ENCODE measurements around the gene ZNF544. TPM values are rescaled to one million over a fixed set of nuclear protein-coding genes. Genes with fewer than 3 reads are reported as not detected.
A peak's percentile ranks its signal among the peaks of the same experiment; 100 is the strongest.
"Not testable (repeated sequence)": the region's sequence is repeated elsewhere in the genome, so short reads cannot be mapped to it uniquely, and the experiment has no call there.

ZNF544 gene
- total RNA-seq, 2 donors from 2014 or later: 38.6 to 46.6 TPM

DNA sequence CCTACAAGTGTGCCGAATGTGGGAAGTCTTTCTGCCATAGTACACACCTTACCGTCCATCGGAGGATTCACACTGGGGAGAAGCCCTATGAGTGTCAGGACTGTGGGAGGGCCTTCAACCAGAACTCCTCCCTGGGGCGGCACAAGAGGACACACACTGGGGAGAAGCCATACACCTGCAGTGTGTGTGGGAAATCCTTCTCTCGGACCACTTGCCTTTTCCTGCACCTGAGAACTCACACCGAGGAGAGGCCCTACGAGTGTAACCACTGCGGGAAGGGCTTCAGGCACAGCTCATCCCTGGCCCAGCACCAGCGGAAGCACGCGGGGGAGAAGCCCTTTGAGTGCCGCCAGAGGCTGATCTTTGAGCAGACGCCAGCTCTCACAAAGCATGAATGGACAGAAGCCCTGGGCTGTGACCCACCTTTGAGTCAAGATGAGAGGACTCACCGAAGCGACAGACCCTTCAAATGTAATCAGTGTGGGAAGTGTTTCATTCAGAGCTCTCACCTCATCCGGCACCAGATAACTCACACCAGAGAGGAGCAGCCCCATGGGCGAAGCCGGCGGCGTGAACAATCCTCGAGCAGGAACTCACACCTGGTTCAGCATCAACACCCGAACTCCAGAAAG is 66.1 kb downstream of the ZNF544 start:
- no peaks in the 10 kb centered on the region for H3K27me3 Mint-ChIP-seq (ENCODE audit: low read depth)
- H3K4me1 Mint-ChIP-seq (ENCODE audit: low read depth): no peaks in the 10 kb centered on the region
- ATAC-seq (replicated peaks in 1 of 2) (no peak), DNase-seq (no peak)
- peaks cover 19 to 22% of the 10 kb centered on the region in 2 donors for H3K9me3 Mint-ChIP-seq
- H3K27ac Mint-ChIP-seq: no peak overlapping the region
- H3K4me3 Mint-ChIP-seq: no peak overlapping the region
- peaks cover 41 to 78% of the 10 kb centered on the region in 2 donors for H3K36me3 Mint-ChIP-seq (ENCODE audit: insufficient read depth in 2 of 2)

DNA sequence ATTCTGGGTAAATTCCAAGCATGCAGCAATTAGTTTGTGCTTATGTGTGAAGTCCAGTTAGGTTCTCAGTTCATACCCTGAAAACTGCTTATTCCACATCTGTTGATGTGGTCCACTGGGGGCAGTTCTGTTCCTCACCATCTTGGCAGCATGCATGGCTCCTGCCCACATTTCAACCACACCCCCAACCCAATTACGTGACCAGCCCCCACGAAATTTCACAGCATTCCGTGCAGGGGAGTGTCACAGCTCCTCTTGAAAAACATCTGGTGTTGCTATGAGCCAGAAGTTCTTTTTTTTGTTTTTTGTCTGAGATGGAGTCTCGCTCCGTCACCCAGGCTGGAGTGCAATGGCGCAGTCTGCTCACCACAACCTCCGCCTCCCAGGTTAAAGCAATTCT is 67.4 kb downstream of the ZNF544 start:
- no peak for DNase-seq

DNA sequence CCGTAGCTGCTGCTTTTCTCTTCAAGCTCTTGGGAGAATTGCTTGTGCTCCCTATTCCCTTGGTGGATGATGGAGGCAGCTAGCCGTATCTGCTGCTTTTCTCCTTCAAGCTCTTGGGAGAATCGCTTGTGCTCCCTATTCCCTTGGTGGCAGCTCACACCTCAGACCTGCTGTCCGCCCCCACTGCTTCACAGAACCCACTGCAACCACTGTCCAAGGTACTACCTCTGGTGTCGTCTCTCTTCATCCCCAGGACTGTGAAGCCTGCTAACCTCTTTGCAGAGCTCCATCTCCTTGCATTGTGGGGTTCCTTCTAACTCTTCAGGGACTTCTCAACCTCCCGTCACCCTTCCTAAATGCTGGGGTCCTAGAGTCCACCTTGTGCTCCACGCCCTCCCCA is 71.9 kb downstream of the ZNF544 start:
- Mint-ChIP-seq H3K9me3 (peaks cover 0 to 3% of the 10 kb centered on the region in 2 donors), H3K27me3 (ENCODE audit: low read depth) (no peaks in the 10 kb centered on the region), H3K4me3 (no peak overlapping the region), H3K4me1 (ENCODE audit: low read depth) (peaks cover 15% of the 10 kb centered on the region), H3K27ac (no peak overlapping the region), H3K36me3 (ENCODE audit: insufficient read depth in 2 of 2) (peaks cover 15 to 48% of the 10 kb centered on the region in 2 donors)
- DNase-seq (no peak), ATAC-seq (replicated peaks in 1 of 2) (no peak)

More for the DNA sequence above, 67.4 kb downstream of the ZNF544 start:
- Mint-ChIP-seq H3K4me1 (ENCODE audit: low read depth) (no peaks in the 10 kb centered on the region), H3K27ac (no peak overlapping the region), H3K27me3 (ENCODE audit: low read depth) (no peaks in the 10 kb centered on the region), H3K4me3 (no peak overlapping the region), H3K36me3 (ENCODE audit: insufficient read depth in 2 of 2) (peaks cover 42 to 75% of the 10 kb centered on the region in 2 donors), H3K9me3 (peaks cover 22% of the 10 kb centered on the region in 2 donors)
- ATAC-seq (replicated peaks in 1 of 2): no peak

DNA sequence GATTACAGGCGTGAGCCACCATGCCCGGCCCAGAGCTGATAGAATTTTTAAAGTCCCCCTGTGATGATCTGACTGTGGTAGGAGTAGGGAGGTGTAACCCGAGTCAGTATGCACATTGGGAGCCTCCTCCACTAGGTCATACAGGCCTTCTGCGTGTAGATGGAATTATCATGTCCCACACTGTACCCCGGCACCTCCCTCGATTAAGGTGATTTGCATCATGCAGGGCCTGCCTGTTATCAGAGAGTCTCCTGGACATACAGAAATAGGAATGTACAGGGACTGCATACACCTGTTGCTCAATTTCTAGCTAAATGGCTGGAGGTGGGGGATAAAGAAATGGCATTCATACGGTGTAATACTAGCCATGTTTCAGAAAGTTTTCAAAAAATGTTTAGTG is 75.5 kb downstream of the ZNF544 start:
- peaks cover 19 to 40% of the 10 kb centered on the region in 2 donors for H3K36me3 Mint-ChIP-seq (ENCODE audit: insufficient read depth in 2 of 2)
- H3K9me3 Mint-ChIP-seq: peaks cover 0 to 3% of the 10 kb centered on the region in 2 donors
- no peaks in the 10 kb centered on the region for H3K27me3 Mint-ChIP-seq (ENCODE audit: low read depth)
- H3K4me1 Mint-ChIP-seq (ENCODE audit: low read depth): peaks cover 49% of the 10 kb centered on the region
- no peak for ATAC-seq (replicated peaks in 1 of 2)
- peak overlapping the region; percentile 85 for H3K27ac Mint-ChIP-seq
- peak overlapping the region; percentile 91 to 98 for H3K4me3 Mint-ChIP-seq
- no peak for DNase-seq

DNA sequence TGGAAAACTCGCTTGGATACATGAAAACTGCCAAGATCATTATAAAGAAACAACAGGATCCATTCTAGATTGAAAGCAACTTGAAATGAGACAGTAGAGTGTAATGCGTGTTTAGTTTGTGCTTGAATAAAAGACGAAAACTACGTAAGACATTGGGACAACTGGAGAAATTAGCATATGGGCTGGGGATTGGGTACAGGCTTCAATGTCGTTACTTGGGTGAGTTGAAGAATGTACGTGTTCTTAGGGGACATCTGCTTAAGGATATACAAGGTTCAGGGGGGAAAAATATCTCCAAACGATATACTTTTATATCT is 76.0 kb downstream of the ZNF544 start:
- peak; percentile 1 to 4 for ATAC-seq (replicated peaks in 1 of 2)
- peak overlapping the region; percentile 85 for H3K27ac Mint-ChIP-seq

DNA sequence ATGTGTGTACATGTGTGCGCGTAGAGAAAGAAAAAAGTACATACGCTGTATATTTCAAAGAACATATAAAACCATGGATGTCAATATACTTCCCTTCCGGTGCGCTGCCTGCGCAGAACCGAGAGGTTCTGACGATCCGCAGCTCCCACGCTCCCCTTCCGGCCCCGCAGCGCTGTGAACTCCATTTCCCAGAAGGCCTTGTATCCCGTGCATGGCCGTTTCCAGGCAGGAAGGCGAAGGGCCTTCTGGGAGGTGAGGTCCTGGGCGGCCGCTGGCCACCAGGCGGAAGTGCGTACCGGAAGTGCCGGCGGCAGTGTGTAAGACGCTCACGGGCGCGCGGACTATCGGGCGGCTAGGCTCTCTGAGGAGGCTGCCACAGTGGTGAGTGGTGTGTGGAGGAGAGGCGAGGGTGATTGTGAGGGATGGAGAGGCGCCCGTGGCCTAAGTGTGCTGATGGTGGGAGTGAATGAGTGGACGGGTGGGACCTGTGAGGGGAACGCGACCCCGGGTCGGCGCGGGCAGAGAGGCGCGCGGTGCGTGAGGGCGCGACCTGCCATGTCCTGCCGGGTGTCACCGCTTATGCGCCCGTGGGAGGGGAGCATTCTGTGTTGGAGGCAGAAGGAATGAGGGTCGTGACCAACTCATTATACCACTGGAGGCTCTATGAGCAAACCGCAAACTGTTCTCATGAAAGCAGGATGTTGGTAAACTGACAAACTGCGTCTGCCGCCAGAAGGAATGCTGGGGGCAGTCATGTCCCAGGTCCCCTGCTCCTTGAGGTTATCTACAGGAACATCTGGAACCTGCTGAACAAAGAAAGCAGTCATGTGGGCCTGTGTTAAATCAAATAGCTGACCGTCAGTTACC is 76.6 kb downstream of the ZNF544 start, which contains the start of gene ERVK3-1:
ERVK3-1 (plus strand) TSS at position 313 of the 867 bp plus-strand sequence. CDS start 6,792 bp downstream, outside the sequence.
- Mint-ChIP-seq H3K27ac (peak within 1 kb of the TSS; percentile 85), H3K4me1 (ENCODE audit: low read depth) (peaks cover 59% of the 10 kb centered on the region), H3K36me3 (ENCODE audit: insufficient read depth in 2 of 2) (peaks cover 18 to 44% of the 10 kb centered on the region in 2 donors), H3K27me3 (ENCODE audit: low read depth) (no peaks in the 10 kb centered on the region), H3K9me3 (peaks cover 0 to 3% of the 10 kb centered on the region in 2 donors), H3K4me3 (peak within 1 kb of the TSS; percentile 91 to 98)
- peak; percentile 95 to 97 for DNase-seq
- peak; percentile 97 to 98 for ATAC-seq (replicated peaks in 1 of 2)

More for the DNA sequence above, 76.0 kb downstream of the ZNF544 start:
- Mint-ChIP-seq H3K4me1 (ENCODE audit: low read depth) (peaks cover 53% of the 10 kb centered on the region), H3K27me3 (ENCODE audit: low read depth) (no peaks in the 10 kb centered on the region), H3K9me3 (peaks cover 0 to 3% of the 10 kb centered on the region in 2 donors), H3K4me3 (peak overlapping the region; percentile 91 to 98), H3K36me3 (ENCODE audit: insufficient read depth in 2 of 2) (peaks cover 21 to 42% of the 10 kb centered on the region in 2 donors)
- DNase-seq: no peak

DNA sequence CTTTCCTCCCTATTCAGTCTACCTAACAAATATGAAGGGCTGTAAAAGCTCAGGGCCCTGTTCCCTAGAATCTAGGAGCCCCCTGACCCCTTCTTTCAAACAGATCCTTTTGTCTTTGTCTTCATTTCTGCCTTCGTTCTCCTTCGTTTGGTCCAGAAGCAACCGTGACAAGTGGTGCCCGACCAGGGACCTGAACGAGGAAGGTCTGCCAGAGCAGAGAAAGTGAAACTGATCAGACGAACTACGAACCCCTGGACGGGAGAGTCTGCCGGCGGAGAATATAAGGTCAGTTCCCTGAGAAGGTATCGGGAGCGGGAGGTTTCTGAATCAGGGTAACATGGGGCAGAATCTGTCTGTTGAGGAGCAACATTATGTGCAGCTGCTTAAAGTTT is 77.2 kb downstream of the ZNF544 start:
- peak overlapping the region; percentile 85 for H3K27ac Mint-ChIP-seq
- H3K4me1 Mint-ChIP-seq (ENCODE audit: low read depth): peaks cover 61% of the 10 kb centered on the region
- ATAC-seq (replicated peaks in 1 of 2) (no peak), DNase-seq (no peak)
- H3K4me3 Mint-ChIP-seq: peak overlapping the region; percentile 91 to 98
- H3K9me3 Mint-ChIP-seq: no peaks in the 10 kb centered on the region
- H3K27me3 Mint-ChIP-seq (ENCODE audit: low read depth): no peaks in the 10 kb centered on the region
- peaks cover 15 to 41% of the 10 kb centered on the region in 2 donors for H3K36me3 Mint-ChIP-seq (ENCODE audit: insufficient read depth in 2 of 2)

DNA sequence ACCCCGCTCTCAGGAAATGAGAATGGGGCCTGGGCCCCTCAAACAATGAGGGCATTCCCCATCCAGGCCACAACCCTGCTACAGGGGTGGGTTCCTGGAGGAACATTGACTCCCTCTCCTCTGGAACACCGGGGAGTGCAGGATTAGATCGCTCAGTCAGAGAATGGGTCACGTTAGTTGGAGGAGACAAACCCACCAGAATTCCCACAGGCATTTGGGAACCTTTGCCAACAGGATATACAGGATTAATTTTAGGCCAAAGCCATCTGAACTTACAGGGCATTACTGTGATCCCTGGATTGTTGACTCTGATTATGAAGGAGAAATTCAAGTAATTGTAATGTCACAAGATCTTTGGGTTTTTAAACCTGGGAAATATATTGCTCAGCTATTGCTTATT is 79.0 kb downstream of the ZNF544 start:
- H3K27ac Mint-ChIP-seq: no peak overlapping the region

DNA sequence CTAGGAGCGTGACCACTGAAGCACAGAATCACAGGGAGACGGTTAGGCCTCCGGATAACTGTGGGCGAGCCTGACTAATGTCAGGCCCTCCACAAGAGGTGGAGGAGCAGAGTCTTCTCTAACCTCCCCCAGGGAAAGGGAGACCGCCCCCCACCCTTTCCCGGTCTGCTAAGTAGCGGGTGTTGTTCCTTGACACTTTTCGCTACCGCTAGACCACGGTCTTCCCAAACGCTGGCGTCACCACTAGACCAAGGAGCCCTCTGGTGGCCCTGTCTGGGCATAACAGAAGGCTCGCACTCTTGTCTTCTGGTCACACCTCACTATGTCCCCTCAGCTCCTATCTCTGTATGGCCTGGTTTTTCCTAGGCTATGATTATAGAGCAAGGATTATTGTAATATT is 82.0 kb downstream of the ZNF544 start:
- H3K27ac Mint-ChIP-seq; DNase-seq; ATAC-seq (replicated peaks in 1 of 2); H3K4me3 Mint-ChIP-seq; H3K9me3 Mint-ChIP-seq; H3K27me3 Mint-ChIP-seq (ENCODE audit: low read depth): not testable (repeated sequence)
- Mint-ChIP-seq H3K4me1 (ENCODE audit: low read depth) (peaks cover 49% of the 10 kb centered on the region), H3K36me3 (ENCODE audit: insufficient read depth in 2 of 2) (peaks cover 29 to 55% of the 10 kb centered on the region in 2 donors)

More for the DNA sequence above, 79.0 kb downstream of the ZNF544 start:
- no peak for DNase-seq
- ATAC-seq (replicated peaks in 1 of 2): no peak
- Mint-ChIP-seq H3K36me3 (ENCODE audit: insufficient read depth in 2 of 2) (peaks cover 23 to 51% of the 10 kb centered on the region in 2 donors), H3K4me3 (peak overlapping the region; percentile 21 to 24), H3K27me3 (ENCODE audit: low read depth) (no peaks in the 10 kb centered on the region), H3K9me3 (no peaks in the 10 kb centered on the region), H3K4me1 (ENCODE audit: low read depth) (peaks cover 64% of the 10 kb centered on the region)

DNA sequence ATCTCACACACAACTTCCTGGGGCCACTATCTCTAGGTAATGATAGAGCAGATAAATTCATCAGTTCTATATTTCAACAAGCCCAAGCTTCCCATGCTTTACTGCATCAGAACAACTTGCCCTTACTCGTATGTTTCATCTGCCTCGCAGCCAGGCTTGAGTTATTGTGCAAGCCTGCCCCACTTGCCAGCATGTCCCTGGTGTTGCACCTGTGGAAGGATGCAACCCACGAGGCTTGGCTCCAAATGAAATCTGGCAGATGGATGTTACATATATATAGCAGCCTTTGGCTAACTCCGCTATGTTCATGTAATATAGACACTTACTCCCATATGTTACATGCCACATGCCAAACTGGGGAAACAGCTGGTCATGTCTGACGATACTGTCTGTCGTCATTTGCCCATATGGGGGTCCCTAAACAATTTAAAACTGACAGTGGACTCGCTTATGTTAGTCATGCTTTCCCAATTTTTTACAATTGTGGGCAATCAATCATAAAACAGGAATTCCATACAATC is 82.7 kb downstream of the ZNF544 start:
- DNase-seq (no peak), ATAC-seq (replicated peaks in 1 of 2) (no peak)
- peaks cover 42% of the 10 kb centered on the region for H3K4me1 Mint-ChIP-seq (ENCODE audit: low read depth)
- no peak overlapping the region for H3K4me3 Mint-ChIP-seq
- H3K9me3 Mint-ChIP-seq: no peaks in the 10 kb centered on the region
- peaks cover 27 to 52% of the 10 kb centered on the region in 2 donors for H3K36me3 Mint-ChIP-seq (ENCODE audit: insufficient read depth in 2 of 2)
- H3K27ac Mint-ChIP-seq: peak overlapping the region; percentile 6
- H3K27me3 Mint-ChIP-seq (ENCODE audit: low read depth): no peaks in the 10 kb centered on the region

Other genes with a start within 250 kb of the ZNF544 start
- gene ZNF606, start 226.1 kb upstream of the ZNF544 start, total RNA-seq: 10 to 100 TPM; 13.1 to 13.8 TPM
- gene ZSCAN1, start 194.9 kb upstream of the ZNF544 start, total RNA-seq: not detected
- gene ZNF135, start 169.6 kb upstream of the ZNF544 start, total RNA-seq: 1 to 10 TPM; 1.7 to 1.9 TPM
- gene ZSCAN18, start 130.7 kb upstream of the ZNF544 start, total RNA-seq: 10 to 100 TPM; 34.0 to 51.3 TPM
- 1 to 10 TPM; 8.0 to 9.8 TPM for gene ZNF329, start 78.1 kb upstream of the ZNF544 start, total RNA-seq
- 10 to 100 TPM; 32.1 to 42.8 TPM for gene ZNF274, start 45.9 kb upstream of the ZNF544 start, total RNA-seq
- 1 to 10 TPM; 5.6 to 6.9 TPM for gene ZNF8, start 50.0 kb downstream of the ZNF544 start, total RNA-seq
- gene ERVK3-1, start 76.5 kb downstream of the ZNF544 start, total RNA-seq: 10 to 100 TPM; 70.8 to 73.5 TPM
- gene ZSCAN22, start 98.1 kb downstream of the ZNF544 start, total RNA-seq: 1 to 10 TPM; 4.0 to 5.0 TPM
- 10 to 100 TPM; 25.4 to 33.2 TPM for gene A1BG, start 124.6 kb downstream of the ZNF544 start, total RNA-seq
- gene ZNF497, start 133.8 kb downstream of the ZNF544 start, total RNA-seq: 1 to 10 TPM; 1.5 to 2.4 TPM
- 1 to 10 TPM; 2.3 to 3.0 TPM for gene ZNF837, start 152.1 kb downstream of the ZNF544 start, total RNA-seq
- gene RPS5, start 158.4 kb downstream of the ZNF544 start, total RNA-seq: 1,000 to 10,000 TPM; 1,499 to 1,539 TPM
- 1 to 10 TPM in 1 of 2 donors, under 1 TPM in 1; 0.58 to 1.5 TPM for gene RNF225, start 166.7 kb downstream of the ZNF544 start, total RNA-seq
- 10 to 100 TPM in 1 of 2 donors, 1 to 10 TPM in 1; 7.5 to 10.4 TPM for gene ZNF584, start 179.7 kb downstream of the ZNF544 start, total RNA-seq
- gene ZNF132, start 211.2 kb downstream of the ZNF544 start, total RNA-seq: 1 to 10 TPM; 2.6 to 3.5 TPM
- gene ZNF324B, start 222.7 kb downstream of the ZNF544 start, total RNA-seq: 1 to 10 TPM; 7.7 TPM
- gene ZNF324, start 238.2 kb downstream of the ZNF544 start, total RNA-seq: 1 to 10 TPM; 8.2 to 8.4 TPM
- 1 to 10 TPM; 8.5 TPM for gene ZNF446, start 247.4 kb downstream of the ZNF544 start, total RNA-seq